Right renal pelvis (tissue), 4 donors: Measurements from ENCODE around the gene PEX5L. TPM values are rescaled to one million over a fixed set of nuclear protein-coding genes. Genes with fewer than 3 reads are reported as not detected.
A peak's percentile ranks its signal among the peaks of the same experiment; 100 is the strongest.
"Not testable (repeated sequence)": the region's sequence is repeated elsewhere in the genome, so short reads cannot be mapped to it uniquely, and the experiment has no call there.

Source experiments
- DNase-seq, 4 donors: peaks; one replicate each; pipeline ENCODE4 v3.0.0-alpha.2; 2013; ENCODE audit warnings: low read depth in 4 of 4, low spot score in 3 of 4, missing footprints in 1 of 4
- polyA plus RNA-seq, 4 donors: library from polyadenylated mRNA; unstranded; fragments of 120-200 nt; gene quantifications; one replicate each; pipeline ENCODE4 v1.2.1, GENCODE V29; 2013; ENCODE audit not compliant: insufficient read length in 4 of 4

Gene PEX5L, protein sequence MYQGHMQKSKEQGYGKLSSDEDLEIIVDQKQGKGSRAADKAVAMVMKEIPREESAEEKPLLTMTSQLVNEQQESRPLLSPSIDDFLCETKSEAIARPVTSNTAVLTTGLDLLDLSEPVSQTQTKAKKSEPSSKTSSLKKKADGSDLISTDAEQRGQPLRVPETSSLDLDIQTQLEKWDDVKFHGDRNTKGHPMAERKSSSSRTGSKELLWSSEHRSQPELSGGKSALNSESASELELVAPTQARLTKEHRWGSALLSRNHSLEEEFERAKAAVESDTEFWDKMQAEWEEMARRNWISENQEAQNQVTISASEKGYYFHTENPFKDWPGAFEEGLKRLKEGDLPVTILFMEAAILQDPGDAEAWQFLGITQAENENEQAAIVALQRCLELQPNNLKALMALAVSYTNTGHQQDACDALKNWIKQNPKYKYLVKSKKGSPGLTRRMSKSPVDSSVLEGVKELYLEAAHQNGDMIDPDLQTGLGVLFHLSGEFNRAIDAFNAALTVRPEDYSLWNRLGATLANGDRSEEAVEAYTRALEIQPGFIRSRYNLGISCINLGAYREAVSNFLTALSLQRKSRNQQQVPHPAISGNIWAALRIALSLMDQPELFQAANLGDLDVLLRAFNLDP
- under 1 TPM; 0.30 to 0.79 (median 0.61) TPM for polyA plus RNA-seq

DNA sequence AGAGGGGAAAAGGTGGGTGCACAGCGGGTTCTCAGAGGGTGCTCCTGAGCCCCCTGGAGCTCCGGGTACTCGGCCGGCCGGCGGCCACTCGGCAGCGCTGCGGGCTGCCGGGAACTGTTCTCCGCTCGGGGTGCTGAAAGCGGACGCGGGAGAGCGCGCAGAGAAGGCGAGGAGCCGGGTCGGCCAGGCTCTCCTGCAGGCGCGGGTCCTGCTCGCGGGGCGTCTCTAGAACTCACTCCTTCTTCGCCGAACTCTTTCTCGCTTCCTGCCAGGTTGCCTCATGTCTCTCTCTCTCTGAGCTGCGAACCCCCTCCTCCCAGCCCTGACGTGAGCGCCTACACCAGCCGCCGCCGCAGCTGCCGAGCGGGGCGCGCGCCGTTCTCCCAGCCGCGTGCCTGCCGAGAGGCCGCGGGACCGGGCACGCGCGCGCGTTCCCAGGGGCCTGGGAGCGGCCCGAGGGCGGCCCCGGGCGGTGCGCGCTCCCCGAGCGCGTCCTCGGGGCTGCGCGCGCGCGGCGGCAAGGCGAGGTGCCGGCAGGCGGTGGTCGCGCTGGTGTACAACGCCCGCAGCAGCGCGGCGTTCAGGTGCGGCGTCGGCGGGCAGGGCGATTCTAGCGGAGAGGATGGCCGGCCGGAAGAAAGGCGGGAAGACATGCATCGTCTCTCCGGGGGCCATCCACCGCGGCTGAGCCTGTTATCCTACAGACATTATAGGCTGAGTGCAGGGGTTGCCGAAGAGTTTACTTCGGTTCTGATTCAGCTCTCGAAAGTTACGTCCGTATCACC lies at the start of gene PEX5L:
TSS of gene PEX5L (minus strand) at position 267 of the 785 bp plus-strand sequence. CDS start 338 bp downstream, outside the sequence.
- DNase-seq: peak; percentile 49 to 76 (median 63)

DNA sequence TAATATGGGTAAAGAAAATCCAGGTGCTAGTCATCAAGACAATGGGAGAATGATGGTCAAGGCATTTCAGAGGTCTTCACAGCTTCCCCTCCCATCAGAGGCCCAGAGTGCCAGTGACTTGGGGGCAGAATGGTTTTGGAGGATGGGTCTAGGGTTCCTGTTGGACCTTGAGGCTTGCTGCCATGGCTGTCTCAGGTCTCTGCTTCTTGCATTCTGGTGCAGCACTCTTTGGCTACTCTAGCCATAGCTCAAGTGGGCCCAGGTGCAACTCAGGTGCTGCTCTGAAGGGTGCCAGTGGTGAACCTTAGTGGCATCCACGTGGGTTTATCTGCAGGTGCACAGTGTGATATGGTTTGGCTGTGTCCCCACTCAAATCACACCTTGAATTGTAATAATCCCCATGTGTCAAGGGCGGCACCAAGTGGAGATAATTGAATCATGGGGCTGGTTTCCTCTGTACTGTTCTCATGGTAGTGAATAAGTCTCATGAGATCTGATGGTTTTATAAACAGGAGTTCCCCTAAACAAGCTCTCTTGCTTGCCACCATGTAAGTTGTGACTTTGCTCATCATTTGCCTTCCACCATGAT lies 48.5 kb upstream of the PEX5L start:
- no peak for DNase-seq

DNA sequence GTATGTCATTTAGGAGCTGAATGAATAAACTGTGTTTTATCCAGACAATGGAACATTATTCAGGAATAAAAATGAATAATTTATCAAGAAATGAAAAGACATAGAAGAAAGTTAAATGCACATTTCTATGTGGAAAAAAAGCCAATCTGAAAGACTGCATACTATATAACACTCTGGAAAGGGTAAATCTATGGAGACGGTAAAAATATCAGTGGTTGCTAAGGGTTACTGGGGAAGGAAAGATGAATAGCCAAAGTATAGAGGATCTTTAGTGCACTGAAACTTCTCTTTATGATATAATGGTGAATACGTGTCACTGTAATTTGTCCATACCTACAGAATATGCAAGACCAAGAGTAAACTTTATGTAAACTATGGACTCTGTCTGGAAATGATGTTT lies 46.0 kb upstream of the PEX5L start:
- DNase-seq: no peak

DNA sequence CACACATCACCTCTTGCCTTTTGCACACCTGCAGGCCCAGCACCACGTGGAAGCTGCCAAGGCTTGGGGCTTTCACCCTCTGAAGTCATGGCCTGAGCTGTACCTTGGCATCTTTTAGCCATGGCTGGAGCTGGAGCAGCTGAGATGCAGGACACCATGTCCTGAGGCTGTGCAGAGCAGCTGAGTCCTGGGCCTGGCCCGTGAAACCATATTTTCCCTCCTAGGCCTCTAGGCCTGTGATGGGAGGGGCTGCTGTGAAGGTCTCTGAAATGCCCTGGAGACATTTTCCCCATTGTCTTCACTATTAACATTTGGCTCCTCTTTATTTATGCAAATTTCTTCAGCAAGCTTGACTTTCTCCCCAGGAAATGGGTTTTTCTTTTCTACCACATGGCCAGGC lies 41.9 kb upstream of the PEX5L start:
- DNase-seq: no peak

DNA sequence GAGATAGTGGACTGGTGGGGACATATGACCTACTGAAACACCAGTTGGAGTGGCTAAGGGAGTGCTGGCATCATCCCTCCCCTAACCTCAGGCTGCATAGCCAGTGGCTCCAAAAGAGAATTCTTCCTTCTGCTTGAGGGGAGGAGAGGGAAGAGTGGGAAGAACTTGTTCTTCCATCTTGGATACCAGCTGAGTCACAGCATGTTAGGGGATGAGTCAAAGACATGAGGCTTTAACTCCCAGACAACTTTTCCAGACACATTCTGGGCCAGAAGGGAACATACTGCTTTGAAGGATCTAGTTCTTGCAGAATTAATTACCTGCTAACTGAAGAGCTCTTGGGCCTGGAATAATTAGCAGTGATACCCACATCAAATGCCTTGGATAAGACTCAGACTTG lies 36.8 kb upstream of the PEX5L start:
- no peak for DNase-seq

DNA sequence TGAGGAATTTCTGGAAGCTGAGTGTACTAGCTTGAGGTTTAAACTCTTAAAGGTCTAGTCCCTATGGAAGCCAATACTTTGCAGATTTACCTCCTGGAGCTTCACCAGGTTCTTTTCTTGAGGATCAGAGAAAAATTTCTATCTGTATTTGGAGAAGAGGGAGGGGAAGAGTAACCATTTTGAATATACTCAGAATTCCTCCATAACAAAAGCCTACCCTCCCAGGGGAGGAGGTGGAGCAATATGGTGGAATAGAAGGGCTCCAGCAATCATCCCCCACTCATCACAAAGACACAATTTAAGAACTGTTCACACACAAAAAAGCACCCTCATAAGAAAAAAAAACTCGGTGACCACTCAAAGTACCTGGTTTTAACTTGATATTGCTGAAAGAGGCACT lies 36.0 kb upstream of the PEX5L start:
- no peak for DNase-seq

DNA sequence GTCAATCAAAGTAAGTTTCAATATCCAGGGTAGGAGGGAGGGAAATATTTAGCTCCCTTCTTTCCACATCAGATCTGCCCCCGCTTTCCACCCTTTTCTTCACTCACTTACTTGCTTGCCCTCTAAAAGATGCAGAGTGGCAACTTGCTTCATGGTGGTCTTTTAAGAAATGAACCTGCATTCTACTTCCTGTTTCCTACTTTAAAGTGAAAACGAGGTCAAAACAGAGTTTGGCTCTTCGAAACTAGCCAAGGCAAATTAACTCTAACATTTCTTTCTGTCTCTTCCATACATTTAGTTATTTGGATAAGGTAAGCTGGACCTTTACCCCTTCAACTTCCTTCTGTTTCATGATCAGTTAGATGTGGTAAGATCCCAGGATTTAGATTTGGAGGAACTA lies 34.2 kb upstream of the PEX5L start:
- DNase-seq: no peak

DNA sequence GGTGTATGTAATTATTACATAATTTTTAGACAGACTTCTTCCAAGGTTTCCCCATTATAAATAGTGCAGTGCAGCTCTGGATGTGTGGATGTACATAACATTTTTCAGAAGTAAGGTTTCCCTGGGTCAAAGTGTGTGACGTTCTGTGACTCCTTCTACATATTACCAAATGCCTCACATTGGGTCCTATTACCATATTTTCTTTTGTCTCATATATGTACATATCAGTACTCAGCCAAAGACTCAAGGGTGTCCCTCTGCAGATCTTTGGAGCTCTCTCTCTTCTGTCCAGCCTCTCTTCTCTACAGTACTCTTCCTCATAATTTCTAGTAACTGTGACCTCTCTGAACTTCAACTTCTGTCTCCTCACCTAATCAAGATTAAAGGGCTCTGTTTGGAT lies 31.3 kb upstream of the PEX5L start:
- no peak for DNase-seq

DNA sequence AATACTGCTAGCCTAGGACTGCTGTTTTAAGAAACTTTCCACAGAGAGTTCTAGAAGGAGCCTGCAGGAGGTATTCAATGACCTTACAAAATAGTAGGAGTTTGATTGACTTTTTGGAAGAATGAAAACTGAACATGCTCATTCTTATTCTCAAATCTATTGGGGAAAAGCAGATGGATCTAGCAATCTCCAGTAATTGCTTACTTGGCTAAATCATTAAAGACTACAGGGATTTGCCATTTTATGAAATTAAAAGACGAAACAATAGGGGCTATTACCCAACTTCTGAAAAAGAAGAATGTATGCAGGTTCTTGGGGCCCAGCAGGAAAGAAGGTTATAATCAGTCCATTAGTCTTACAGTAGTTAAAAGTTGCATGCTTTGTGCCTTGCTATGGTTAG lies 29.9 kb upstream of the PEX5L start:
- DNase-seq: no peak

DNA sequence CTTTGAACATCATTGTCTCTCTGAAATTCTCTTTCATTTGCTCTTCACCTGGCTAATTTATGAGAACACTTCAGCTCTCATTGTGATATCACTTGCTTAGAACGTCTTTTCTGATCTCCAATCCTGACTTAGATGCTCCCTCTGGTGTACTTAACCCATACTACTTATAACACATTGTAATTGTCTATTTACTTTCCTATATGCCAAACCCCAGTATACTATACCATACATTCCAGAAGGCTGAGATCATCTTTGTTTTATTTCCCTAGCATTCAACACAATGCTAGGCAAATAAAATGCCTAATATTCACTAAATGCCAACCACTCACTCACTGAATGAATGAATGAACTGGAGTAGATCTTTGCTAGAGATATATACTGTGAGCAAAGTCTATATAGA lies 27.0 kb upstream of the PEX5L start:
- DNase-seq: no peak

DNA sequence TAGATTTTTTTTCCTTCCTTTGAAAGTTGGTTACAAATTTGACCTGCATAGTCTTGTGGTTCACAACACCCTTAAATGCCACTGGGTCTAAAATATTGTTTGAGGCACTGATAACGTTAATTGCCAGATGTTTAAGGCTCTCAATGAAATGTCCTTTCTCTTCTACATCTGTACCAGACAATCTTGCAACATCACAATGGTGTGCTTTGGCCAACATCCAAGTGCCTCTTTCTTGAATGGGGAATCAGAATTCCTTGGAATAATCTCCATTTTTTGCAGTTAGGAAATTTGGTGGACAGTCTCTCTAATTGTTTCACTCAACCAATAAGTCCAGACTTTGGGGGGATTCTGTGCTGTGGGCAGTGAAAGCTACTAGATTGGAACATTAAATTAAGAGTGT lies 26.0 kb upstream of the PEX5L start:
- no peak for DNase-seq

DNA sequence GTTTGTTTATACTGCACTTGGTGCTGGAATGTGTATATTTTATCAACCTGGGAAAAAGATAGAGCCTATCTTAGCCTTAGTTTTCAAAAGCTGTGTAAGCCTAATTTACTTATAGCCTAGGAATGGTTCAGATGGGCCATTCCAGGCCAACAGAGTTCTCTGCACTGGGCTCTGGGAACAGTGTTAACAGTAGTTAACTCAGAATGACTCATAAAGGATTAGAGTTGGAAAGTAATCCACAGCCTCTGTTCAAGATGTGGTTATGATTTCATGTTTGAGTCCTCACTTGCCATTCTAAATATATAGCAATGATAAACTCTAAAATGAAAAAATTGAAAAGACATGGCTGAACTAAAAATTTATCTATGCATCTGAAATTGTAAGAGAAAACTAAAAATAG lies 22.6 kb upstream of the PEX5L start:
- no peak for DNase-seq

DNA sequence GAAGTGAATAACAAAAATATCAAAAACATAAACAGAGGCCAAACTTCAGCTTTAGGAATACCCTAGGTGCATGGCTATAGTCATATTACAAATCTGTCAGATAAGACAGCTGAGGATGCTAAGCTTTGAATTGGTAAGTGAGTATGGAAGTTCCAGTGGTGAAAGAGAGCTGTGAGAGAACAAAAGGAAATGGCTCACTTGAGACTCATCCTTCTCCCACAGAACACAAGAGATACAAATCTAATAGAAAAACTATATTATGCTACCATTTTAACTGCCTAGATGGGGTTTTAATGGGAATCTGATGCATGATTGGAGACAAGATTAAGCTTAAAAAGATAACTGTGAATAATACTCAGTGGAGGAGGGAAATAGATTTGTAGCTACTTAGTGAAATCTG lies 21.5 kb upstream of the PEX5L start:
- DNase-seq: no peak

DNA sequence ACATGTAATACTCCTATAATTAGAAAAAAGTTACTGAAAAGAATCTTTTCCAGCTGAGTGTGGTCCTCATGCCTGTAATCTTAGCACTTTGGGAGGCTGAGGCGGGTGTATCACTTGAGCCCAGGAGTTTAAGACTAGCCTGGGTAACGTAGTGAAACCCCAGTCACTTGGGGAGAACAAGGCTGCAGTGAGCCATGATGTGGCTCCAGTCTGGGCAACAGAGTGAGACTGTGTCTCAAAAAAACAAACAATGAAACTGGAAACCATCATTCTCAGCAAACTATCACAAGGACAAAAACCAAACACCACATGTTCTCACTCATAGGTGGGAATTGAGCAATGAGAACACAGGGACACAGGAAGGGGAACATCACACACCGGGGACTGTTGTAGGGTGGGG lies 18.9 kb upstream of the PEX5L start:
- DNase-seq: not testable (repeated sequence)

DNA sequence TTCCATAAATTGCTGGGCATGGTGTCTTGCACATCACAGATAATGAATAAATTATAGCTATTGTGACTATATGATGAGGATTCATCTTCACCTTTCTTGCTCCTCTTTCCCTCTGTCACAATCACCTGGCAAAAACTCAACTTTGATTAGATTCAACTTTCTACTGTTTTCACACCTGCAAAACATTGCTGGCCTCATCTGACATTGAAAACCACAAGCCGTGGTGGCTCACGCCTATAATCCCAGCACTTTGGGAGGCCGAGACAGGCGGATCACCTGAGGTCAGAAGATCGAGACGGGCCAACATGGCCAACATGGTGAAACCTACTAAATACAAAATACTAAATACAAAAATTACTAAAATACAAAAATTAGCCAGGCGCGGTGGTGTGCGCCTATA lies 12.7 kb upstream of the PEX5L start:
- no peak for DNase-seq

DNA sequence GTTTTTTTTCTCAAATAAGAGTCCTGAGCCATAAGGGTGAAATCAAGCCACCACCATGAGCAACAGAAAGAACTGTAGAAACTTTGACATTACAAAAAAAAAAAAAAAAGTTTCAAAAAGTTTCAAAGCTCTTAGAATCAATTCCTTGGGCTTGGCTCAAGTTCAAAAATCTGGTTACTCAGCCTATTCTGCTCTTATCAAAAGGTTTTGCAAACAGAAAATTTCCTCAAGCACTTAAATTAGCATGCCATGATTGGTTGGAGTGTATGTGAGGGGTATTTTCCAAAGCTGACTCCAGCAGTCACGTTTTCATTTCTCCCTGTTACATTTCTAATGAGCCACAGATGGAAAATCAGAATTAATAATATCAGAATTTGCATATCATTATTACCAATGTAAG lies 12.1 kb upstream of the PEX5L start:
- no peak for DNase-seq

DNA sequence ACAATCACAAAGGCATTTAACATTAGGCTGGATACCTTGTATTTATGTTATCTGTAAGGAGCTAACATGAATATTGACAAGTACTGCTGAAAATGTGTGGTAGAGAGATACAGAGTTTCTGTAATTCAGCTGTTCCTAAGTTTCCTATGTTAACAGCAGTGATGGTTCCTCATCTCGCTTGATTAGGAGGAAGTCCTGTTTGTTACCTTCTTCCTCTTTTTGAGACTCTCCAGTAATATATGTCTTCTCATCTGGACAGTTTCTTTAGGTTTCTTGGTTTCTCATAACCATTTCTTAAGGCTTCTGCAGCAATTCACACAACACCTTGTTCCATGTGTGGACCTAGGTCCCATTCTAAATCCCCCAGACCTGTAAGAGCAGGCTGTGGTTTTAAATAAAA lies 11.4 kb upstream of the PEX5L start:
- no peak for DNase-seq

DNA sequence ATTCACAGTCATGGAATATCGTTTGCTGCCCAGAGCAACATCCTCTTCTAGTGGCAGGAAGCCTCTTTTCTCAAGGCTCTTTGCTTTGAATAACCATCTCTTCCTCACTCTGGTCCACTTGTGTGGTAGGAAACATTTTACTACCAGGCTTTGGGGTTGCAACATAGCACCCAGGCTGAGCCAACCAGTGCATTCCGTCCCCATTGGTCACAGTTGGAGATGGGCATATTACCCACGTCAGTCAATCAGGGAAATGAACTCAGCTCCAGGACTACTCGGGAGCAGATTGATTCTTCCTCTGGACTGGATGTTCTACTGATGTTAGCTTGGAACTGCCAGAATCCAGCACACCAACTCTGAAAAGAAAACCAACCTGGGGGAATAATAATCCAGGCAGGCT lies 4.2 kb upstream of the PEX5L start:
- DNase-seq: no peak

DNA sequence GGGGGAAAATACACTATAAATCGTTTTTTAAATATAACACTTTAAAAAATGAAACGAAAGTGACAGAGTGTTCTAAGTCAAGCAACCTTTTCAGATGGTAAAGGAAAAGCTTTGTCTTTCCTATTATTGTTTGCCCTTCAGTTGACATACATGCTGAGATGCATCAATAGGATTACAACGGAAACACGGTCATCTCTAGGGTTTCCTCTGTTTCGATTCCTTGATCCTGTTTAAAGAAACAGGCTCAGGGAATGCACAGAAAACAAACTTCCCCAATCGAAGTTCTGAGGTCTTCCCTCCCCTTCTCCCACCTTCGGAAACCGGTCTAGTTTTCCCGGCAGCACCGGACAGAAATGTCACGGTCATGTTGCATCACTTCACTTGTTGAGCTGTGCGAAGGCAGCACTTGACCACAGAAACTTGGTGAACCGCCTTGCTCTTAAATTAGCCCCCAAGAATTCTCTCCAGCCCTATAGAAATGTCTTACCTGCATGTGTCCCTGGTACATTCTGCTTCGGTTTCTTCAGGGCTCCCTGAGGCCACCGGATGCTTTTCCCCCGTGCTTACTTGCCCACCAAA lies 556 bp downstream of the PEX5L start:
- no peak for DNase-seq

DNA sequence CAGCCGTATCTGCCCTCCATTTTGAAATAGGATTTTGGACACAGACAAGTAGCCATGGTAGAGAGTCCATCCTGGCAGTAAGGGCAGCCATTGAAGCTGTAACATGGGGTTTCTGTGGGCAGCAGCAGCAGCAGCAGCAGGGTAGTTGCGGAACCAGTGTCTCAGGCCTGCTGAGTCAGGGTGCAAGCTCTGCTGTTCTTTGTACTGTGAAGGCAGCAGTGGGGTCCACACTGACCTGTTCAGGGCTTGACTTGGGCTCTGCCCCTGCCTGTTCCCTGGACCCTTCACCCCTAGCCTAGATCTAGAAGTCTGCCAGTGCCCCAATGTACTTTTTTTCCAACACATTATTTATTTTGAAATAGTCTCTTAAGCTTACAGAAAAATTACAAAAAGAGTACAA lies 9.7 kb downstream of the PEX5L start:
- DNase-seq: no peak

DNA sequence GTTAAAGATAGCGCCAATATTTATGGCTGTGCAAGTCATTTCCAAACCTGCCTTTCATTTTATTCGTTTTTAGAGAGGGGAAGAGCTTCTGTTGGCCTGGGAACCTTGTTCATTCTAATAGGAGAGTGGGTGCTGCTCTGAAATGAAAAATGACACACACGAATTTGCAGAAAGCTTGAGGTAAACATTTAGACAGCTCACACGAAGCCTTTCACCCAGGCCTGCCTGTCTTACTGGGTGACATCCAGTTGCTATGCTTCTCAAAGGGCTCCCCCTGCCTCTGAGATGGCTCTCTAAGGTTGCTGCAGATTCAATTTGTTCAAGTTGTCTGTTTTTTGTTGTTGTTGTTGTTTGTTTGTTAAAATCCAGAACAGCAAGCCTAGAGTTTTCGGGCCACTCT lies 18.2 kb downstream of the PEX5L start:
- DNase-seq: no peak
